Tibial nerve (tissue), 4 donors: ENCODE results near the gene PROB1. TPM values are rescaled to one million over a fixed set of nuclear protein-coding genes. Genes with fewer than 3 reads are reported as not detected.

ENCODE experiments used
- DNase-seq, 2 donors: peaks; one replicate each; pipeline ENCODE4 v3.0.0-alpha.2; 2019; ENCODE audit warnings: low spot score in 2 of 2
- H3K27ac ChIP-seq, 4 donors: fragments of 200-600 bp; sonication (generic) in 3 of 4; one replicate each; pipeline ENCODE4 v1.5.1; 2017 to 2019; ENCODE audit warnings: mild to moderate bottlenecking in 1 of 4
- H3K27me3 ChIP-seq, 2 donors: fragments of 200-600 bp; sonication (generic) in 1 of 2; one replicate each; pipeline versions ENCODE4 v1.5.1 to v1.6.0; 2017 to 2019
- H3K36me3 ChIP-seq, 3 donors: fragments of 200-600 bp; sonication (generic); one replicate each; pipeline ENCODE4 v1.5.1; 2018 to 2019
- H3K4me1 ChIP-seq, 4 donors: fragments of 200-600 bp; sonication (generic) in 3 of 4; one replicate each; pipeline ENCODE4 v1.5.1; 2017 to 2019
- H3K4me3 ChIP-seq, 4 donors: fragments of 200-600 bp; sonication (generic) in 3 of 4; one replicate each; pipeline ENCODE4 v1.5.1; 2017 to 2019; ENCODE audit warnings: mild to moderate bottlenecking in 1 of 4, moderate library complexity in 1 of 4
- H3K9me3 ChIP-seq, 4 donors: fragments of 200-600 bp; sonication (generic) in 3 of 4; one replicate each; pipeline ENCODE4 v1.5.1; 2017 to 2019
- CTCF ChIP-seq, 5 experiments: fragments of 200-600 bp in 3 of 5; fragments of 450-650 bp in 2 of 5; sonication (generic) in 3 of 5; IDR thresholded peaks; one replicate each; pipeline ENCODE4 v1.5.1; 2016 to 2019; ENCODE audit warnings: antibody characterized with exemption in 5 of 5, mild to moderate bottlenecking in 3 of 5, moderate library complexity in 2 of 5
- EP300 ChIP-seq, 2 donors: sonication (generic); formaldehyde crosslinking; IDR thresholded peaks; one replicate each; pipeline ENCODE4 v1.6.1; 2017; ENCODE audit warnings: antibody characterized with exemption in 2 of 2, mild to moderate bottlenecking in 1 of 2
- POLR2A ChIP-seq, 2 donors: fragments of 450-650 bp; IDR thresholded peaks; one replicate each; pipeline ENCODE4 v1.6.1; 2017; ENCODE audit warnings: antibody characterized with exemption in 2 of 2, mild to moderate bottlenecking in 2 of 2, moderate library complexity in 2 of 2
- WGBS, 2 donors: methylation state at CpG; one replicate each; pipeline ENCODE4 v1.1.5; 2018; 5-methylcytosine and 5-hydroxymethylcytosine counted together
- total RNA-seq, 4 donors: library from RNA; depleted of rRNA; stranded (reverse); fragments of >200 nt; gene quantifications; one replicate each; pipeline ENCODE4 v1.1.0, GENCODE V29; 2016

PROB1 gene
- total RNA-seq, 4 donors from 2014 or later: 0.63 to 3.6 (median 1.3) TPM

DNA sequence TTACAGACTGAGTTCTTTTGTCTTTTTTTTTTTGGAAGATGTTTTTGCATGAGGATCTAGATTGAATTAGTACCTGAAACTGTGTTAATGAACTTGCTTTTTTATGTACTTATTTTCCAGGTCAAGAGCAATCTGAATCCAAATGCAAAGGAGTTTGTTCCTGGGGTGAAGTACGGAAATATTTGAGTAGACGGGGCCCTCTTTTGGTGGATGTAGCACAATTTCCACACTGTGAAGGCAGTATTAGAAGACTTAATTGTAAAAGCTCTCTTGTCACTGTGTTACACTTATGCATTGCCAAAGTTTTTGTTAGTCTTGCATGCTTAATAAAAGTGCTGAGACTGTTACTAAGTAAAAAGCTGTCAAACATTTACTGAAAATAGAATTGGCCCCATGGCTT is 26.3 kb downstream of the PROB1 start:
- no peak for TF ChIP-seq CTCF (IDR thresholded peaks at IDR 0.05)
- no peak for TF ChIP-seq POLR2A (IDR thresholded peaks at IDR 0.05)
- no peak for TF ChIP-seq EP300 (IDR thresholded peaks at IDR 0.05)
- 53 to 61% methylated on average over 2 of the region's 2 CpGs for WGBS, 2 donors
- Histone ChIP-seq H3K27me3 (no peaks in the 10 kb centered on the region), H3K36me3 (peaks cover 4 to 97% (median 8%) of the 10 kb centered on the region in 3 donors), H3K4me1 (peaks cover 0 to 9% (median 2%) of the 10 kb centered on the region in 4 donors), H3K9me3 (no peaks in the 10 kb centered on the region), H3K27ac (no peak overlapping the region), H3K4me3 (no peak overlapping the region)
- DNase-seq: no peak

DNA sequence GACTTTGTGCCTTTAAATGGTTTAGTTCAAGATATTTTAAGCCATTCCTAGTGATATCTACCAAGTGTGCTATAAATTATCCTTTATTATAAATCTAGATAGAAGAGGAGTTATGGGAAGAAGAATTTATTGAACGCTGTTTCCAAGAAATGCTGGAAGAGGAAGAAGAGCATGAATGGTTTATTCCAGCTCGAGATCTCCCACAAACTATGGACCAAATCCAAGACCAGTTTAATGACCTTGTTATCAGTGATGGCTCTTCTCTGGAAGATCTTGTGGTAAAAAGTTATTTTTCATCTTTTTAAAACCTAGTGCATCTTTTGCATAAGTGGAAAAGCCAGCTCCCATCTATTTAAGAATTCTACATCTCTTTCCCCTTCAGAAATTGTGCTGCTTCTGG is 30.4 kb downstream of the PROB1 start:
- TF ChIP-seq EP300 (IDR thresholded peaks at IDR 0.05) (no peak), CTCF (IDR thresholded peaks at IDR 0.05) (no peak)
- no peak for DNase-seq
- no peak overlapping the region for H3K27ac ChIP-seq
- H3K27me3 ChIP-seq: no peaks in the 10 kb centered on the region
- WGBS, 2 donors: 71 to 78% methylated on average over 2 of the region's 2 CpGs
- H3K36me3 ChIP-seq: peaks cover 0 to 71% (median 8%) of the 10 kb centered on the region in 3 donors
- H3K4me1 ChIP-seq: peaks cover 0 to 14% (median 0%) of the 10 kb centered on the region in 4 donors
- H3K4me3 ChIP-seq: no peak overlapping the region
- no peaks in the 10 kb centered on the region for H3K9me3 ChIP-seq

- H3K27ac ChIP-seq: no peak overlapping the region
- peaks cover 0 to 20% (median 0%) of the 10 kb centered on the region in 4 donors for H3K4me1 ChIP-seq
- no peak for DNase-seq
- H3K4me3 ChIP-seq: no peak overlapping the region
- no peaks in the 10 kb centered on the region for H3K27me3 ChIP-seq
- no peaks in the 10 kb centered on the region for H3K9me3 ChIP-seq
- H3K36me3 ChIP-seq: peaks cover 0 to 66% (median 8%) of the 10 kb centered on the region in 3 donors
- WGBS, 2 donors: 76 to 79% methylated on average over 2 of the region's 2 CpGs
- TF ChIP-seq EP300 (IDR thresholded peaks at IDR 0.05) (no peak), CTCF (IDR thresholded peaks at IDR 0.05) (no peak), POLR2A (IDR thresholded peaks at IDR 0.05) (no peak)
These were observed 31.0 kb downstream of the PROB1 start for GRCh38 chr5:139363937-139364336.

GRCh38 chr5:139361835-139362429 is 33.0 kb downstream of the PROB1 start:
- no peaks in the 10 kb centered on the region for H3K27me3 ChIP-seq
- peaks cover 0 to 37% (median 0%) of the 10 kb centered on the region in 4 donors for H3K4me1 ChIP-seq
- H3K4me3 ChIP-seq: no peak overlapping the region
- WGBS, 2 donors: 80 to 84% methylated on average over 6 of the region's 6 CpGs
- H3K9me3 ChIP-seq: no peaks in the 10 kb centered on the region
- no peak for DNase-seq
- H3K36me3 ChIP-seq: peaks cover 0 to 53% (median 8%) of the 10 kb centered on the region in 3 donors
- TF ChIP-seq CTCF (IDR thresholded peaks at IDR 0.05) (no peak), POLR2A (IDR thresholded peaks at IDR 0.05) (no peak), EP300 (IDR thresholded peaks at IDR 0.05) (no peak)
- no peak overlapping the region for H3K27ac ChIP-seq

DNA sequence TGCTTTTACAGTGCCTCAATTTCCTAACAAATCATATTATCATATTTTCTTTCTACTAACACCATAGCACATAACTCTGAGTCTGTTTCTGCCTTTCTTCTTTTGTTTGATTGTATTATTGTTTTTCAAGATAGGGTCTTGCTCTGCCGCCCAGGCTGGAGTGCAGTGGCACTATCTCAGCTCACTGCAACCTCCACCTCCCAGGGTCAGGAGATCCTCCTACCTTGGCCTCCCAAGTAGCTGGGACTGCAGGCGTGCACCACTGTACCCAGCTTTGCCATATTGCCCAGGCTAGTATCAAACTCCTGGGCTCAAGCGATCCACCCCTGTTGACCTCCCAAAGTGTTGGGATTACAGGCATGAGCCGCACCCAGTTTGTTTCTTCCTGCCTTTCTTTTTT is 34.5 kb downstream of the PROB1 start:
- no peak for DNase-seq
- 92 to 93% methylated on average over 4 of the region's 4 CpGs for WGBS, 2 donors

More for the DNA sequence above, 34.5 kb downstream of the PROB1 start:
- no peak overlapping the region for H3K27ac ChIP-seq
- no peak overlapping the region for H3K4me3 ChIP-seq
- TF ChIP-seq EP300 (IDR thresholded peaks at IDR 0.05) (no peak), CTCF (IDR thresholded peaks at IDR 0.05) (no peak)
- peaks cover 0 to 43% (median 0%) of the 10 kb centered on the region in 3 donors for H3K36me3 ChIP-seq
- H3K27me3 ChIP-seq: no peaks in the 10 kb centered on the region
- no peaks in the 10 kb centered on the region for H3K9me3 ChIP-seq
- H3K4me1 ChIP-seq: peaks cover 0 to 45% (median 0%) of the 10 kb centered on the region in 4 donors
